Right atrium auricular region (tissue), 2 donors: Measurements from ENCODE around the gene MAPK8IP3. TPM values are rescaled to one million over a fixed set of nuclear protein-coding genes. Genes with fewer than 3 reads are reported as not detected.
A peak's percentile ranks its signal among the peaks of the same experiment; 100 is the strongest.
"Not testable (repeated sequence)": the region's sequence is repeated elsewhere in the genome, so short reads cannot be mapped to it uniquely, and the experiment has no call there.

Experiments used
- DNase-seq: peaks from one replicate; pipeline ENCODE4 v3.0.0-alpha.2; 2019; ENCODE audit warnings: low spot score
- H3K27ac ChIP-seq, 2 donors: fragments of 200-600 bp; sonication (generic); 1 replicate in 1 of 2; 2 replicates in 1 of 2; pipeline ENCODE4 v1.5.1; 2016 to 2019
- H3K27me3 ChIP-seq, 2 donors: fragments of 200-600 bp; sonication (generic); one replicate each; pipeline versions ENCODE4 v1.5.1 to v1.6.0; 2017 to 2019
- H3K36me3 ChIP-seq: fragments of 200-600 bp; sonication (generic); one replicate; pipeline ENCODE4 v1.5.1; 2016
- H3K4me1 ChIP-seq, 2 donors: fragments of 200-600 bp; sonication (generic); one replicate each; pipeline versions ENCODE4 v1.5.1 to v1.6.0; 2017 to 2019
- H3K4me3 ChIP-seq, 2 donors: fragments of 200-600 bp; sonication (generic); 1 replicate in 1 of 2; 2 replicates in 1 of 2; pipeline ENCODE4 v1.5.1; 2017 to 2019; ENCODE audit warnings: mild to moderate bottlenecking in 1 of 2, moderate library complexity in 1 of 2
- H3K9me3 ChIP-seq, 2 donors: fragments of 200-600 bp; sonication (generic); one replicate each; pipeline ENCODE4 v1.5.1; 2019
- total RNA-seq, 2 donors: library from RNA; depleted of rRNA; stranded (reverse); fragments of >200 nt; gene quantifications; one replicate each; pipeline ENCODE4 v1.1.0, GENCODE V29; 2016
- TF ChIP-seq, protein P1 (sequence below), 2 donors: fragments of 200-600 bp; sonication (generic); IDR thresholded peaks; one replicate each; pipeline ENCODE4 v1.5.1; 2019; ENCODE audit warnings: antibody characterized with exemption in 2 of 2

MAPK8IP3 gene
- total RNA-seq, 2 donors from 2014 or later: 43.1 to 43.3 TPM

DNA sequence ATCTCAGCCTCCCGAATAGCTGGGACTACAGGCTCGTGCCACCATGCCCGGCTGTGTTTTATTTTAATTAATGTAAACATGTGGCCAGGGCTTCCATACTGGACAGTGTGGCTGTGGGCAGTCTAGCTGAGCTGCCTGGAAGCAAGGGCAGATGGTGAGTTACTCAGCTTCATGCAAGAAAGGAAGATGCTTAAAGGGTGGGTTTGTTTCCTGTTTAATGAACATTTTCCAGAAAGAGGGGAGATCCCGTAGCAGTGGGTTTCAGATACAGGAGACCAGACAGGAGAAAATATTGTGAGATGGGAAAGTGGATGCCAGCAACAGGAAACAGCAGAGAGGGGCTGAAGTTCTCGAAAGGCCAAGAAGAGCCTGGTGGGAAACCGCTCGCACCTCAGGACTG, 7.3 kb downstream of the MAPK8IP3 start:
- Histone ChIP-seq H3K27ac (peak overlapping the region in 1 of 2 donors; percentile 45), H3K36me3 (no peaks in the 10 kb centered on the region), H3K4me1 (peaks cover 0 to 54% of the 10 kb centered on the region in 2 donors)

DNA sequence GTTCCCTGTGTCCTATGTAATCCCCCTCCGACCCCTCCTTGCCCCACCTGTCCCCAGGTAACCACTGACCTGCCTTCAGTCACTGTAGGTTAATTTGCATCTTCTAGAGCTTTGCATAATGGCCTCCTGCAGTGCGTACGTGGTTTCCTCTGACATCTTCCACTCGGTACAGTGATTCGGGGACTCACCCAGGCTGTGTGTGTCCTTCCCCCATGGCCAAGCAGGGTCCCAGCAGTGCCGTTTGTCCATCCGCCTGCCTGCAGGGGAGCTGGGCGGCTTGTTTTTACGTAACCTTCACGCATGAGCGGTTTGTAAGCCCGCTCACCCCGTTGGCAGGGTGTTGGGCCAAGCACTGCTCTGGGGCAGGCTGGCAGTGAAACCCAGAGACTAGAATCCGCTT, 7.9 kb downstream of the MAPK8IP3 start:
- no peaks in the 10 kb centered on the region for H3K9me3 ChIP-seq
- no peaks in the 10 kb centered on the region for H3K27me3 ChIP-seq
- DNase-seq: no peak
- no peaks in the 10 kb centered on the region for H3K36me3 ChIP-seq
- H3K4me3 ChIP-seq: no peak overlapping the region
- no peak overlapping the region for H3K27ac ChIP-seq
- TF ChIP-seq, protein P1, sequence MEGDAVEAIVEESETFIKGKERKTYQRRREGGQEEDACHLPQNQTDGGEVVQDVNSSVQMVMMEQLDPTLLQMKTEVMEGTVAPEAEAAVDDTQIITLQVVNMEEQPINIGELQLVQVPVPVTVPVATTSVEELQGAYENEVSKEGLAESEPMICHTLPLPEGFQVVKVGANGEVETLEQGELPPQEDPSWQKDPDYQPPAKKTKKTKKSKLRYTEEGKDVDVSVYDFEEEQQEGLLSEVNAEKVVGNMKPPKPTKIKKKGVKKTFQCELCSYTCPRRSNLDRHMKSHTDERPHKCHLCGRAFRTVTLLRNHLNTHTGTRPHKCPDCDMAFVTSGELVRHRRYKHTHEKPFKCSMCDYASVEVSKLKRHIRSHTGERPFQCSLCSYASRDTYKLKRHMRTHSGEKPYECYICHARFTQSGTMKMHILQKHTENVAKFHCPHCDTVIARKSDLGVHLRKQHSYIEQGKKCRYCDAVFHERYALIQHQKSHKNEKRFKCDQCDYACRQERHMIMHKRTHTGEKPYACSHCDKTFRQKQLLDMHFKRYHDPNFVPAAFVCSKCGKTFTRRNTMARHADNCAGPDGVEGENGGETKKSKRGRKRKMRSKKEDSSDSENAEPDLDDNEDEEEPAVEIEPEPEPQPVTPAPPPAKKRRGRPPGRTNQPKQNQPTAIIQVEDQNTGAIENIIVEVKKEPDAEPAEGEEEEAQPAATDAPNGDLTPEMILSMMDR (IDR thresholded peaks at IDR 0.05): no peak
- peaks cover 0 to 51% of the 10 kb centered on the region in 2 donors for H3K4me1 ChIP-seq

More for the DNA sequence above, 7.3 kb downstream of the MAPK8IP3 start:
- H3K27me3 ChIP-seq: no peaks in the 10 kb centered on the region
- TF ChIP-seq, protein P1 (IDR thresholded peaks at IDR 0.05): no peak
- no peaks in the 10 kb centered on the region for H3K9me3 ChIP-seq
- DNase-seq: no peak
- no peak overlapping the region for H3K4me3 ChIP-seq

- H3K27ac ChIP-seq: no peak overlapping the region
- no peaks in the 10 kb centered on the region for H3K36me3 ChIP-seq
- TF ChIP-seq, protein P1 (IDR thresholded peaks at IDR 0.05): no peak
- DNase-seq: no peak
- H3K9me3 ChIP-seq: no peaks in the 10 kb centered on the region
- H3K27me3 ChIP-seq: no peaks in the 10 kb centered on the region
- peaks cover 0 to 51% of the 10 kb centered on the region in 2 donors for H3K4me1 ChIP-seq
- H3K4me3 ChIP-seq: no peak overlapping the region
Measured at GRCh38 chr16:1715220-1715619, 9.2 kb downstream of the MAPK8IP3 start.

DNA sequence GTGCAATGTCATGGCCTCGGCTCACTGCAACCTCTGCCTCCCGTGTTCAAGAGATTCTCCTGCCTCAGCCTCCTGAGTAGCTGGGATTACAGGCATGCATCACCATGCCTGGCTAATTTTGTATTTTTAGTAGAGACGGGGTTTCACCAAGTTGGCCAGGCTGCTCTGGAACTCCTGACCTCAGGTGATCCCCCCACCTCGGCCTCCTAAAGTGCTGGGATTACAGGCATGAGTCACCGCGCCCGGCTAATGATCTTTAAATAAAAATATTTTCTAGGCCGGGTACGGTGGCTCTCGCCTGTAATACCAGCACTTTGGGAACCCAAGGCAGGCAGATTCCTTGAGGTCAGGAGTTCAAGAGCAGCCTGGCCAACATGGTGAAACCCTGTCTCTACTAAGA, 12.2 kb downstream of the MAPK8IP3 start:
- Histone ChIP-seq H3K4me1 (peaks cover 0 to 58% of the 10 kb centered on the region in 2 donors), H3K27ac (peak overlapping the region in 1 of 2 donors; percentile 20)
- H3K36me3 ChIP-seq, H3K4me3 ChIP-seq, H3K9me3 ChIP-seq, H3K27me3 ChIP-seq, DNase-seq: not testable (repeated sequence)

GRCh38 chr16:1719559-1720229, 13.7 kb downstream of the MAPK8IP3 start:
- H3K4me3 ChIP-seq, H3K9me3 ChIP-seq, H3K36me3 ChIP-seq, DNase-seq, H3K27me3 ChIP-seq: not testable (repeated sequence)
- Histone ChIP-seq H3K27ac (peak overlapping the region; percentile 23 to 73), H3K4me1 (peaks cover 0 to 54% of the 10 kb centered on the region in 2 donors)

DNA sequence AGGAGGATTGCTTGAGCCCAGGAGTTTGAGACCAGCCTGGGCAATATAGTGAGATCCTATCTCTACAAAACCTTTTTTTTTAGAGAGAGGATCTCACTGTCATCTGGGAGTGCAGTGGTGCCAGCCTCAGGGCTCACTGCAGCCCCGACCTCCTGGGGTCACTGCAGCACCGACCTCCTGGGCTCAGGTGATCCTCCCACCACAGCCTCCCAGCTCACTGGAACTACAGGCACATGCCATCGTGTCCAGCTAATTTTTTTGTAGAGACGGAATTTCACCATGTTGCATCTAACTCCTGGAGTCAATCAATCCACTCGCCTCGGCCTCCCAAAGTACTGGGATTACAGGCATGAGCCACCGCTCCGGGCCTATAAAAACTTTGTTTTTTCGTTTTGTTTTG, 15.4 kb downstream of the MAPK8IP3 start:
- Histone ChIP-seq H3K36me3 (peaks cover 18% of the 10 kb centered on the region), H3K9me3 (no peaks in the 10 kb centered on the region), H3K4me3 (no peak overlapping the region), H3K4me1 (peaks cover 0 to 49% of the 10 kb centered on the region in 2 donors), H3K27ac (peak overlapping the region; percentile 35 to 73), H3K27me3 (no peaks in the 10 kb centered on the region)
- TF ChIP-seq, protein P1 (IDR thresholded peaks at IDR 0.05): no peak
- no peak for DNase-seq
